Left renal pelvis (tissue), 4 donors: Measurements from ENCODE around the gene LOXL3. TPM values are rescaled to one million over a fixed set of nuclear protein-coding genes. Genes with fewer than 3 reads are reported as not detected.

Source experiments
- DNase-seq, 4 donors: peaks; one replicate each; pipeline ENCODE4 v3.0.0-alpha.2; 2013; ENCODE audit warnings: low read depth in 4 of 4, low spot score in 3 of 4
- polyA plus RNA-seq, 4 donors: library from polyadenylated mRNA; unstranded; fragments of 120-200 nt; gene quantifications; one replicate each; pipeline ENCODE4 v1.2.1, GENCODE V29; 2013; ENCODE audit not compliant: insufficient read length in 4 of 4

Gene LOXL3
- polyA plus RNA-seq, 4 donors, result 9.2 to 11.4 (median 9.6) TPM

- no peak for DNase-seq
Measured at GRCh38 chr2:74551942-74552913, 1.5 kb downstream of the LOXL3 start.

GRCh38 chr2:74551530-74551929, 2.2 kb downstream of the LOXL3 start:
- no peak for DNase-seq

- DNase-seq, result no peak
Measured at GRCh38 chr2:74550231-74550630, 3.5 kb downstream of the LOXL3 start.

- no peak for DNase-seq
Measured at GRCh38 chr2:74548900-74549826, 4.6 kb downstream of the LOXL3 start.

GRCh38 chr2:74548285-74548899, 5.3 kb downstream of the LOXL3 start:
- no peak for DNase-seq

- no peak for DNase-seq
Measured at GRCh38 chr2:74546004-74546403, 7.7 kb downstream of the LOXL3 start.

GRCh38 chr2:74544634-74545033, 9.1 kb downstream of the LOXL3 start:
- no peak for DNase-seq

- no peak for DNase-seq
Measured at GRCh38 chr2:74542978-74543377, 10.8 kb downstream of the LOXL3 start.

- no peak for DNase-seq
Measured at GRCh38 chr2:74540291-74540690, 13.5 kb downstream of the LOXL3 start.

GRCh38 chr2:74538881-74539339, 14.8 kb downstream of the LOXL3 start:
- no peak for DNase-seq

- no peak for DNase-seq
Measured at GRCh38 chr2:74537140-74537539, 16.6 kb downstream of the LOXL3 start.

- DNase-seq, result no peak
Measured at GRCh38 chr2:74536166-74536950, 17.4 kb downstream of the LOXL3 start.

- no peak for DNase-seq
Measured at GRCh38 chr2:74535440-74535965, 18.2 kb downstream of the LOXL3 start.

GRCh38 chr2:74534411-74534810, 19.3 kb downstream of the LOXL3 start:
- DNase-seq, result no peak

- no peak for DNase-seq
Measured at GRCh38 chr2:74533464-74533863, 20.3 kb downstream of the LOXL3 start.

GRCh38 chr2:74532222-74532621, 21.5 kb downstream of the LOXL3 start:
- no peak for DNase-seq

- DNase-seq, result no peak
Measured at GRCh38 chr2:74531666-74532065, 22.1 kb downstream of the LOXL3 start.

GRCh38 chr2:74530239-74531187, 23.2 kb downstream of the LOXL3 start:
- no peak for DNase-seq
